GM18909 (cell line): ENCODE data around the gene PRKRIP1.
"Not testable (repeated sequence)": the region's sequence is repeated elsewhere in the genome, so short reads cannot be mapped to it uniquely, and the experiment has no call there.

Experiments used
- ATAC-seq: cut with Tn5 transposase; IDR thresholded peaks from one replicate; pipeline ENCODE4 v1.9.1; 2021; ENCODE audit warnings: mild to moderate bottlenecking; ENCODE audit not compliant: unreplicated experiment, poor library complexity

Gene PRKRIP1

GRCh38 chr7:102403563-102403962 is 7.4 kb downstream of the PRKRIP1 start:
- ATAC-seq = no peak

GRCh38 chr7:102404005-102404861 is 8.1 kb downstream of the PRKRIP1 start:
- ATAC-seq = peak; percentile 81

GRCh38 chr7:102404862-102405188 is 8.7 kb downstream of the PRKRIP1 start:
- ATAC-seq = not testable (repeated sequence)

GRCh38 chr7:102407910-102408309 is 11.7 kb downstream of the PRKRIP1 start:
- no peak for ATAC-seq

GRCh38 chr7:102408530-102408929 is 12.4 kb downstream of the PRKRIP1 start:
- not testable (repeated sequence) for ATAC-seq

GRCh38 chr7:102409340-102409739 is 13.2 kb downstream of the PRKRIP1 start:
- no peak for ATAC-seq

GRCh38 chr7:102410123-102410522 is 14.0 kb downstream of the PRKRIP1 start:
- no peak for ATAC-seq

GRCh38 chr7:102410918-102411317 is 14.8 kb downstream of the PRKRIP1 start:
- no peak for ATAC-seq

- no peak for ATAC-seq
These were observed 16.4 kb downstream of the PRKRIP1 start for GRCh38 chr7:102412548-102412947.

GRCh38 chr7:102413091-102413490 is 16.9 kb downstream of the PRKRIP1 start:
- ATAC-seq = no peak

GRCh38 chr7:102413611-102414010 is 17.4 kb downstream of the PRKRIP1 start:
- ATAC-seq = no peak

- ATAC-seq = peak; percentile 49
These were observed 19.6 kb downstream of the PRKRIP1 start for GRCh38 chr7:102415685-102416225.

GRCh38 chr7:102416406-102416805 is 20.2 kb downstream of the PRKRIP1 start:
- no peak for ATAC-seq

- ATAC-seq = peak; percentile 41
These were observed 20.9 kb downstream of the PRKRIP1 start for GRCh38 chr7:102417105-102417504.

- ATAC-seq = no peak
These were observed 22.4 kb downstream of the PRKRIP1 start for GRCh38 chr7:102418592-102418991.

- ATAC-seq = no peak
These were observed 25.6 kb downstream of the PRKRIP1 start for GRCh38 chr7:102421706-102422240.

GRCh38 chr7:102424129-102424551 is 28.0 kb downstream of the PRKRIP1 start:
- no peak for ATAC-seq

- peak; percentile 38 for ATAC-seq
These were observed 28.6 kb downstream of the PRKRIP1 start for GRCh38 chr7:102424787-102425218.

- ATAC-seq = peak; percentile 69
These were observed 29.6 kb downstream of the PRKRIP1 start for GRCh38 chr7:102425639-102426267.

- peak; percentile 59 for ATAC-seq
These were observed 30.3 kb downstream of the PRKRIP1 start for GRCh38 chr7:102426268-102427018.
